GM12878 (cell line): Measurements from ENCODE around the gene GATAD2B. TPM values are rescaled to one million over a fixed set of nuclear protein-coding genes. Genes with fewer than 3 reads are reported as not detected.

Experiments
- ATAC-seq: fragments of 200-7000 bp; cut with Tn5 transposase; 3 replicates; pipeline ENCODE4 v1.9.1; 2020; ENCODE audit warnings: mild to moderate bottlenecking, moderate library complexity
- BruUV-seq: library from RNA; stranded (reverse); fragments of 400-500 nt; replicated peaks from 2 replicates; lab custom pipeline; 2021; lab: Mats Ljungman, UMichigan
- CTCF ChIA-PET: fragments of 300-600 bp; sonication (Branson Sonifier 250); formaldehyde crosslinking; extraction: SDS; loops from one replicate; lab custom pipeline; 2021; ENCODE audit warnings: inconsistent platforms; lab: Yijun Ruan, JAX
- POLR2A ChIA-PET: fragments of 350-600 bp; formaldehyde crosslinking; extraction: SDS; loops from one replicate; lab custom pipeline; 2021; ENCODE audit warnings: inconsistent platforms; lab: Charles Lee
- RAD21 ChIA-PET: fragments of 300-600 bp; sonication (Branson Sonifier 250); formaldehyde crosslinking; loops from one replicate; lab custom pipeline; 2023; ENCODE audit warnings: antibody characterized with exemption; ENCODE audit not compliant: unreplicated experiment; lab: Charles Lee
- SMC1A ChIA-PET: fragments of 300-600 bp; sonication (Branson Sonifier 250); formaldehyde crosslinking; loops from one replicate; lab custom pipeline; 2023; ENCODE audit not compliant: unreplicated experiment, uncharacterized antibody; lab: Charles Lee
- DNase-seq: peaks from one replicate; pipeline ENCODE4 v3.0.0-alpha.2; 2011; ENCODE audit warnings: low read depth, low spot score
- FAIRE-seq: peaks from 3 replicates; lab custom pipeline; 2011; peaks lifted over from hg19 to GRCh38; lab: Jason Lieb, UNC
- H2AFZ ChIP-seq: 2 replicates; pipeline ENCODE4 v1.6.0; 2011; ENCODE audit warnings: low read depth, low read length, control low read depth; ENCODE audit not compliant: control insufficient read depth
- H3K27ac ChIP-seq: 2 replicates; pipeline ENCODE4 v1.5.1; 2011; ENCODE audit warnings: control low read depth; ENCODE audit not compliant: control insufficient read depth, insufficient read depth
- H3K27me3 ChIP-seq, 2 experiments: replicated peaks in 1 of 2; 2 replicates each; pipeline versions ENCODE4 v1.6.0 to v1.6.1; 2011; ENCODE audit warnings: low read length in 1 of 2; ENCODE audit not compliant: control insufficient read depth in 2 of 2, insufficient read depth in 2 of 2
- H3K36me3 ChIP-seq, 2 experiments: 2 replicates each; pipeline ENCODE4 v1.5.1; 2011; ENCODE audit warnings: low read length in 1 of 2; ENCODE audit not compliant: control insufficient read depth in 2 of 2, insufficient read depth in 2 of 2
- H3K4me1 ChIP-seq: 2 replicates; pipeline ENCODE4 v1.6.1; 2011; ENCODE audit warnings: mild to moderate bottlenecking, low read length, moderate library complexity, mixed read lengths; ENCODE audit not compliant: control insufficient read depth, insufficient read depth
- H3K4me2 ChIP-seq: 2 replicates; pipeline ENCODE4 v1.6.0; 2011; ENCODE audit warnings: control low read depth; ENCODE audit not compliant: control insufficient read depth, insufficient read depth
- H3K4me3 ChIP-seq: fragments of 200-600 bp; sonication (generic); 2 replicates; pipeline ENCODE4 v1.5.1; 2016
- H3K79me2 ChIP-seq: 2 replicates; pipeline ENCODE4 v1.6.0; 2011; ENCODE audit warnings: low read length; ENCODE audit not compliant: control insufficient read depth, insufficient read depth
- H3K9ac ChIP-seq: 2 replicates; pipeline ENCODE4 v1.8.0; 2011; ENCODE audit warnings: low read length, control low read depth, mixed read lengths; ENCODE audit not compliant: control insufficient read depth, insufficient read depth
- H3K9me3 ChIP-seq: replicated peaks from 3 replicates; pipeline ENCODE4 v1.5.1; 2011; ENCODE audit warnings: mild to moderate bottlenecking, low read length; ENCODE audit not compliant: control insufficient read depth, insufficient read depth
- H4K20me1 ChIP-seq: 2 replicates; pipeline ENCODE4 v1.6.0; 2011; ENCODE audit not compliant: control insufficient read depth, insufficient read depth
- CBX3 ChIP-seq: fragments of 200-600 bp; sonication (generic); IDR thresholded peaks from 2 replicates; pipeline ENCODE4 v1.6.1; 2016; ENCODE audit warnings: low read depth, borderline replicate concordance
- CEBPZ ChIP-seq: fragments of 150-350 bp; IDR thresholded peaks from 2 replicates; pipeline ENCODE4 v1.6.1; 2016; ENCODE audit warnings: low read depth, low read length
- NFYA ChIP-seq: IDR thresholded peaks from 2 replicates; pipeline ENCODE4 v1.6.1; 2011; ENCODE audit warnings: low read depth, mild to moderate bottlenecking, low read length, improper control_type of control experiment, borderline replicate concordance
- POLR2AphosphoS5 ChIP-seq: IDR thresholded peaks from 2 replicates; pipeline ENCODE4 v1.6.1; 2011; ENCODE audit warnings: mild to moderate bottlenecking, low read length, inconsistent platforms
- RAD21 ChIP-seq: IDR thresholded peaks from 2 replicates; pipeline ENCODE4 v1.6.1; 2011; ENCODE audit warnings: mild to moderate bottlenecking, low read depth, low read length, moderate library complexity; ENCODE audit not compliant: insufficient read depth
- SKIL ChIP-seq: fragments of 450-650 bp; IDR thresholded peaks from 2 replicates; pipeline ENCODE4 v1.6.1; 2017; ENCODE audit warnings: mild to moderate bottlenecking, low read depth, inconsistent platforms; ENCODE audit not compliant: poor library complexity, severe bottlenecking
- YBX1 ChIP-seq: fragments of 450-650 bp; IDR thresholded peaks from 2 replicates; pipeline ENCODE4 v1.6.1; 2016; ENCODE audit warnings: antibody characterized with exemption
- WGBS: methylation state at CpG from one replicate; pipeline ENCODE4 v1.1.6; 2016; ENCODE audit warnings: low lambda C conversion rate; ENCODE audit not compliant: insufficient replicate concordance, insufficient coverage; ENCODE audit errors: missing lambda C conversion rate; 5-methylcytosine and 5-hydroxymethylcytosine counted together
- in situ Hi-C: fragments of 300-500 bp; cut with MboI; formaldehyde crosslinking; loops from 9 replicates; pipeline ENCODE4 v1.14.3; 2018; ENCODE audit warnings: mixed read lengths
- intact Hi-C: fragments of 100-400 bp; cut with micrococcal nuclease; formaldehyde crosslinking; loops from one replicate; pipeline ENCODE4 v1.14.2; 2022; ENCODE audit not compliant: unreplicated experiment
- polyA plus RNA-seq, 11 experiments: library from polyadenylated mRNA; depleted of rRNA in 4 of 11; unstranded in 6 of 11; stranded (reverse) in 5 of 11; fragments of >200 nt; fragmentation: Nextera tagmentation in 4 of 11; fragmentation: Illumina TruSeq in 1 of 11; extraction: Ambion mirVana in 4 of 11; extraction: Trizol in 1 of 11; gene quantifications; 1 replicate in 1 of 11; 2 replicates in 10 of 11; pipeline versions ENCODE4 v1.2.1 to v1.2.3, GENCODE V29; 2011 to 2016; ENCODE audit warnings: inconsistent platforms in 2 of 11, missing spikeins in 2 of 11, low read depth in 1 of 11
- total RNA-seq, 4 experiments: library from RNA; depleted of rRNA in 3 of 4; stranded (reverse); fragments of >200 nt in 3 of 4; fragmentation: Illumina TruSeq in 1 of 4; extraction: Trizol in 1 of 4; gene quantifications; 2 replicates each; pipeline versions ENCODE4 v1.2.1 to v1.2.3, GENCODE V29; 2013 to 2021

Gene GATAD2B
- total and polyA plus RNA-seq, 10 of the 15 experiments (the other 5 are each of a cell fraction or from before 2014, with no cell fraction given), result 2.4 to 63.1 (median 8.7) TPM

- intact Hi-C loops (no loop called here), in situ Hi-C loops (no loop called here)
- ChIA-PET CTCF (interaction anchor here (1.5 kb wide), 1 partner anchor 87 kb away, joined by 7 read pairs; no protein-coding TSS in a partner anchor), RAD21 (no interaction called here), POLR2A (interaction anchor here (1.0 kb wide), 1 partner anchor 11 kb away, joined by 3 read pairs; the partner anchor contains the start of gene SLC27A3), SMC1A (interaction anchor here (1.2 to 1.3 kb wide), 2 partner anchors 11 to 44 kb away, joined by 3 to 5 read pairs; partner anchors contain the start of gene SLC27A3)
- H3K79me2 ChIP-seq, result no peaks in the 10 kb centered on the region
- no peaks in the 10 kb centered on the region for H3K27me3 ChIP-seq
- ATAC-seq, result no peak
- H3K36me3 ChIP-seq, result peaks cover 34 to 63% of the 10 kb centered on the region in 2 experiments
- H3K4me1 ChIP-seq, result no peaks in the 10 kb centered on the region
- WGBS, result 100% methylated on average over 5 of the region's 5 CpGs
- no peak overlapping the region for H3K4me2 ChIP-seq
- no peak for DNase-seq
- no peak overlapping the region for H3K9ac ChIP-seq
- no peaks in the 10 kb centered on the region for H4K20me1 ChIP-seq
- no peaks in the 10 kb centered on the region for H3K9me3 ChIP-seq
- no peak overlapping the region for H3K27ac ChIP-seq
- H2AFZ ChIP-seq, result no peak overlapping the region
- H3K4me3 ChIP-seq, result no peak overlapping the region
- TF ChIP-seq CBX3 (no peak), SKIL (no peak), YBX1 (no peak), NFYA (no peak), POLR2AphosphoS5 (no peak), CEBPZ (no peak), RAD21 (no peak)
- FAIRE-seq, result no peak
- no TSS peak for BruUV-seq
Measured at GRCh38 chr1:153764310-153764709, 158.5 kb downstream of the GATAD2B start.
